Measurements from ENCODE around the gene FOSL1.

GRCh38 chr11:65861165-65861505, 39.1 kb downstream of the FOSL1 start:
- TF ChIP-seq, protein P1, sequence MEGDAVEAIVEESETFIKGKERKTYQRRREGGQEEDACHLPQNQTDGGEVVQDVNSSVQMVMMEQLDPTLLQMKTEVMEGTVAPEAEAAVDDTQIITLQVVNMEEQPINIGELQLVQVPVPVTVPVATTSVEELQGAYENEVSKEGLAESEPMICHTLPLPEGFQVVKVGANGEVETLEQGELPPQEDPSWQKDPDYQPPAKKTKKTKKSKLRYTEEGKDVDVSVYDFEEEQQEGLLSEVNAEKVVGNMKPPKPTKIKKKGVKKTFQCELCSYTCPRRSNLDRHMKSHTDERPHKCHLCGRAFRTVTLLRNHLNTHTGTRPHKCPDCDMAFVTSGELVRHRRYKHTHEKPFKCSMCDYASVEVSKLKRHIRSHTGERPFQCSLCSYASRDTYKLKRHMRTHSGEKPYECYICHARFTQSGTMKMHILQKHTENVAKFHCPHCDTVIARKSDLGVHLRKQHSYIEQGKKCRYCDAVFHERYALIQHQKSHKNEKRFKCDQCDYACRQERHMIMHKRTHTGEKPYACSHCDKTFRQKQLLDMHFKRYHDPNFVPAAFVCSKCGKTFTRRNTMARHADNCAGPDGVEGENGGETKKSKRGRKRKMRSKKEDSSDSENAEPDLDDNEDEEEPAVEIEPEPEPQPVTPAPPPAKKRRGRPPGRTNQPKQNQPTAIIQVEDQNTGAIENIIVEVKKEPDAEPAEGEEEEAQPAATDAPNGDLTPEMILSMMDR (IDR thresholded peaks at IDR 0.05) = no peak
- TF ChIP-seq, protein P2, sequence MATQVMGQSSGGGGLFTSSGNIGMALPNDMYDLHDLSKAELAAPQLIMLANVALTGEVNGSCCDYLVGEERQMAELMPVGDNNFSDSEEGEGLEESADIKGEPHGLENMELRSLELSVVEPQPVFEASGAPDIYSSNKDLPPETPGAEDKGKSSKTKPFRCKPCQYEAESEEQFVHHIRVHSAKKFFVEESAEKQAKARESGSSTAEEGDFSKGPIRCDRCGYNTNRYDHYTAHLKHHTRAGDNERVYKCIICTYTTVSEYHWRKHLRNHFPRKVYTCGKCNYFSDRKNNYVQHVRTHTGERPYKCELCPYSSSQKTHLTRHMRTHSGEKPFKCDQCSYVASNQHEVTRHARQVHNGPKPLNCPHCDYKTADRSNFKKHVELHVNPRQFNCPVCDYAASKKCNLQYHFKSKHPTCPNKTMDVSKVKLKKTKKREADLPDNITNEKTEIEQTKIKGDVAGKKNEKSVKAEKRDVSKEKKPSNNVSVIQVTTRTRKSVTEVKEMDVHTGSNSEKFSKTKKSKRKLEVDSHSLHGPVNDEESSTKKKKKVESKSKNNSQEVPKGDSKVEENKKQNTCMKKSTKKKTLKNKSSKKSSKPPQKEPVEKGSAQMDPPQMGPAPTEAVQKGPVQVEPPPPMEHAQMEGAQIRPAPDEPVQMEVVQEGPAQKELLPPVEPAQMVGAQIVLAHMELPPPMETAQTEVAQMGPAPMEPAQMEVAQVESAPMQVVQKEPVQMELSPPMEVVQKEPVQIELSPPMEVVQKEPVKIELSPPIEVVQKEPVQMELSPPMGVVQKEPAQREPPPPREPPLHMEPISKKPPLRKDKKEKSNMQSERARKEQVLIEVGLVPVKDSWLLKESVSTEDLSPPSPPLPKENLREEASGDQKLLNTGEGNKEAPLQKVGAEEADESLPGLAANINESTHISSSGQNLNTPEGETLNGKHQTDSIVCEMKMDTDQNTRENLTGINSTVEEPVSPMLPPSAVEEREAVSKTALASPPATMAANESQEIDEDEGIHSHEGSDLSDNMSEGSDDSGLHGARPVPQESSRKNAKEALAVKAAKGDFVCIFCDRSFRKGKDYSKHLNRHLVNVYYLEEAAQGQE (IDR thresholded peaks at IDR 0.05; ENCODE audit: insufficient read depth in 1 of 2, low read depth in 2 of 2, low read length in 1 of 2) = no peak
- TF ChIP-seq SIN3A (IDR thresholded peaks at IDR 0.05; ENCODE audit: borderline replicate concordance, insufficient read depth, low read depth, low read length) = no peak
- no peak for TF ChIP-seq POLR2AphosphoS5 (IDR thresholded peaks at IDR 0.05; ENCODE audit: low read depth, low read length)
